Natural killer cell (primary cell): ENCODE results near the gene CCDC93. TPM values are rescaled to one million over a fixed set of nuclear protein-coding genes. Genes with fewer than 3 reads are reported as not detected.

ENCODE experiments used
- ATAC-seq, 3 donors: fragments of 150-1000 bp in 2 of 3; fragments of 200-7000 bp in 1 of 3; cut with Tn5 transposase; 1 replicate in 1 of 3; 2 replicates in 2 of 3; pipeline ENCODE4 v1.10.0; 2021; ENCODE audit warnings: mild to moderate bottlenecking in 2 of 3, moderate library complexity in 2 of 3
- DNase-seq, 2 donors: peaks; one replicate each; pipeline versions ENCODE4 v3.0.0 to v3.0.0-alpha.2; 2013 to 2021; ENCODE audit warnings: mixed read lengths in 1 of 2
- H3K27ac ChIP-seq: one replicate; pipeline ENCODE4 v1.5.1; 2013; ENCODE audit warnings: mild to moderate bottlenecking, low read length
- H3K27me3 ChIP-seq: one replicate; pipeline ENCODE4 v1.6.1; 2013; ENCODE audit warnings: low read length; ENCODE audit not compliant: control insufficient read depth, insufficient read depth
- H3K36me3 ChIP-seq: one replicate; pipeline ENCODE4 v1.6.1; 2013; ENCODE audit warnings: low read length; ENCODE audit not compliant: control insufficient read depth, insufficient read depth
- H3K4me1 ChIP-seq: one replicate; pipeline ENCODE4 v1.6.1; 2013; ENCODE audit warnings: low read length; ENCODE audit not compliant: control insufficient read depth, insufficient read depth
- H3K4me3 ChIP-seq: one replicate; pipeline ENCODE4 v1.5.1; 2013; ENCODE audit warnings: low read length
- H3K9me3 ChIP-seq: one replicate; pipeline ENCODE4 v1.6.1; 2013; ENCODE audit warnings: low read length; ENCODE audit not compliant: control insufficient read depth, insufficient read depth
- H3K27ac Mint-ChIP-seq, 2 donors: one replicate each; pipeline ENCODE4 v1.8.0; 2022; ENCODE audit warnings: mild to moderate bottlenecking in 2 of 2, mixed read lengths in 2 of 2, moderate library complexity in 1 of 2
- H3K27me3 Mint-ChIP-seq, 2 donors: one replicate each; pipeline ENCODE4 v1.8.0; 2022; ENCODE audit warnings: low read depth in 2 of 2, mixed read lengths in 2 of 2
- H3K36me3 Mint-ChIP-seq: one replicate; pipeline ENCODE4 v1.8.0; 2022; ENCODE audit warnings: mixed read lengths
- H3K4me1 Mint-ChIP-seq, 2 donors: one replicate each; pipeline ENCODE4 v1.8.0; 2022; ENCODE audit warnings: mixed read lengths in 2 of 2
- H3K4me3 Mint-ChIP-seq: one replicate; pipeline ENCODE4 v1.8.0; 2022; ENCODE audit warnings: mild to moderate bottlenecking, moderate library complexity, mixed read lengths
- H3K9me3 Mint-ChIP-seq, 2 donors: one replicate each; pipeline ENCODE4 v1.8.0; 2022; ENCODE audit warnings: mixed read lengths in 2 of 2
- WGBS: methylation state at CpG from one replicate; pipeline ENCODE4 v1.1.7; 2013; ENCODE audit warnings: missing lambda C conversion rate; ENCODE audit not compliant: insufficient coverage; 5-methylcytosine and 5-hydroxymethylcytosine counted together
- intact Hi-C: fragments of 100-400 bp; cut with micrococcal nuclease; formaldehyde crosslinking; loops from one replicate; pipeline ENCODE4 v1.14.2; 2022
- total RNA-seq, 4 donors: library from RNA; stranded (reverse); fragments of 120-200 nt in 1 of 4; gene quantifications; one replicate each; pipeline versions ENCODE4 v1.2.3 to v1.2.4, GENCODE V29; 2013 to 2022
- TF ChIP-seq, protein P1 (sequence below): fragments of 200-600 bp; IDR thresholded peaks from one replicate; pipeline ENCODE4 v1.8.0; 2022; ENCODE audit warnings: antibody characterized with exemption

CCDC93 gene
- total RNA-seq, 3 donors from 2014 or later (not counting 1 experiment from before 2014, with no cell fraction given), result 58.6 to 68.6 (median 67.4) TPM

DNA sequence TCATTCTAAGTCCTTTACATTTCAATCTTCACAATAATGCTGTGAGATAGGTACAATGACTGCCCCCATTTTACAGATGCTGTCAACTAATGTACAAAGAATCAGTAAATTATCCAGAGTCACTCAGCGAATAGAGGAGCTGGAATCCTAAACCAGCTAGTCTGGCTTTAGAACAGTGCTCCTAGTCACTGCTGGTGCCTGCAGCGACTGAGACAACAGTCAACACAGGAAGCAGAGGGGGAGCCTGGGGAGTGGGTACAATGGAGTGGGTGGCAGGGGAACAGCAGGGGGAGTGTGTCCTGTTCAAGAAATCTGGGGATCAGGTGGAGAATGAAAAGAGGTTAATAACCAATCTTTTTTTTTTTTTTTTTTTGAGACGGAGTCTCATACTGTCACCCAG is 37.3 kb downstream of the CCDC93 start:
- no peaks in the 10 kb centered on the region for H3K4me1 ChIP-seq
- Mint-ChIP-seq H3K4me3 (no peak overlapping the region), H3K27me3 (no peaks in the 10 kb centered on the region), H3K9me3 (no peaks in the 10 kb centered on the region), H3K4me1 (peaks cover 0 to 17% of the 10 kb centered on the region in 2 donors), H3K36me3 (peaks cover 31% of the 10 kb centered on the region), H3K27ac (no peak overlapping the region)
- peaks cover 70% of the 10 kb centered on the region for H3K36me3 ChIP-seq
- WGBS, result 95% methylated on average over 2 of the region's 3 CpGs
- no peak overlapping the region for H3K27ac ChIP-seq
- ATAC-seq (no peak), DNase-seq (no peak)
- TF ChIP-seq, protein P1, sequence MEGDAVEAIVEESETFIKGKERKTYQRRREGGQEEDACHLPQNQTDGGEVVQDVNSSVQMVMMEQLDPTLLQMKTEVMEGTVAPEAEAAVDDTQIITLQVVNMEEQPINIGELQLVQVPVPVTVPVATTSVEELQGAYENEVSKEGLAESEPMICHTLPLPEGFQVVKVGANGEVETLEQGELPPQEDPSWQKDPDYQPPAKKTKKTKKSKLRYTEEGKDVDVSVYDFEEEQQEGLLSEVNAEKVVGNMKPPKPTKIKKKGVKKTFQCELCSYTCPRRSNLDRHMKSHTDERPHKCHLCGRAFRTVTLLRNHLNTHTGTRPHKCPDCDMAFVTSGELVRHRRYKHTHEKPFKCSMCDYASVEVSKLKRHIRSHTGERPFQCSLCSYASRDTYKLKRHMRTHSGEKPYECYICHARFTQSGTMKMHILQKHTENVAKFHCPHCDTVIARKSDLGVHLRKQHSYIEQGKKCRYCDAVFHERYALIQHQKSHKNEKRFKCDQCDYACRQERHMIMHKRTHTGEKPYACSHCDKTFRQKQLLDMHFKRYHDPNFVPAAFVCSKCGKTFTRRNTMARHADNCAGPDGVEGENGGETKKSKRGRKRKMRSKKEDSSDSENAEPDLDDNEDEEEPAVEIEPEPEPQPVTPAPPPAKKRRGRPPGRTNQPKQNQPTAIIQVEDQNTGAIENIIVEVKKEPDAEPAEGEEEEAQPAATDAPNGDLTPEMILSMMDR, result no peak
- intact Hi-C loops, result no loop called here
- H3K4me3 ChIP-seq, result no peak overlapping the region
- H3K9me3 ChIP-seq, result no peaks in the 10 kb centered on the region
- H3K27me3 ChIP-seq, result no peaks in the 10 kb centered on the region

DNA sequence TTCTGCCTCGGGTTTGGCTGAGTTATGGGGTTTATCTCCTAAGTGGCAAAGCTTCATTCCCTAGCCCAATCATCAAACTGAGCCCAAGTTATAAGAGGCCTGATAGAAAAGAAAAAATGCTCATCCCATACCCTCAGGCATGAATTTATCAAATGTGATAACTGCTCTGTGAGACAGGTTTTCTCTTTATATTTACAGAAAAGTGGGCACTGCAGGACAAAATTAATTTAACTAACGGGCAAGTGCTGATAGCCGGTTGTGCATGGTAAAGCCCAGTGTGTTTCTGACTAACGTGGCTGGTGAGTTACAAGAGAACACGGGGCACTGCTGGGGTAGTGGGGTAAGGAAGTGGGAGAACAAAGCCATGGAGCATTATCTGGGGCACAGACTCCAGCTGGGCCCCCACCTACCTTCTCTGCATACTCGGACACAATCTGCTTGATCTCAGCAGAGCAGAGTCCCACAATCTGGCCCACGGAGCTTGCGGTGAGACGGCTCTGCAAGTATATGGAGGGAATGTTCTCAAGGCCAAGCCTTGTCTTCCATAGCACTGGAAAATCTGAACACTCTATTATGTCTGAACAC is 40.3 kb downstream of the CCDC93 start:
- peaks cover 4% of the 10 kb centered on the region in 2 donors for H3K4me1 Mint-ChIP-seq
- no peaks in the 10 kb centered on the region for H3K9me3 Mint-ChIP-seq
- DNase-seq (no peak), ATAC-seq (no peak)
- H3K27me3 Mint-ChIP-seq, result no peaks in the 10 kb centered on the region
- Histone ChIP-seq H3K36me3 (peaks cover 80% of the 10 kb centered on the region), H3K27ac (no peak overlapping the region), H3K27me3 (no peaks in the 10 kb centered on the region), H3K4me3 (no peak overlapping the region), H3K9me3 (no peaks in the 10 kb centered on the region), H3K4me1 (no peaks in the 10 kb centered on the region)
- intact Hi-C loops, result no loop called here
- peaks cover 43% of the 10 kb centered on the region for H3K36me3 Mint-ChIP-seq
- no peak overlapping the region for H3K27ac Mint-ChIP-seq
- H3K4me3 Mint-ChIP-seq, result no peak overlapping the region
- 93% methylated on average over 8 of the region's 9 CpGs for WGBS
- TF ChIP-seq, protein P1, result no peak

DNA sequence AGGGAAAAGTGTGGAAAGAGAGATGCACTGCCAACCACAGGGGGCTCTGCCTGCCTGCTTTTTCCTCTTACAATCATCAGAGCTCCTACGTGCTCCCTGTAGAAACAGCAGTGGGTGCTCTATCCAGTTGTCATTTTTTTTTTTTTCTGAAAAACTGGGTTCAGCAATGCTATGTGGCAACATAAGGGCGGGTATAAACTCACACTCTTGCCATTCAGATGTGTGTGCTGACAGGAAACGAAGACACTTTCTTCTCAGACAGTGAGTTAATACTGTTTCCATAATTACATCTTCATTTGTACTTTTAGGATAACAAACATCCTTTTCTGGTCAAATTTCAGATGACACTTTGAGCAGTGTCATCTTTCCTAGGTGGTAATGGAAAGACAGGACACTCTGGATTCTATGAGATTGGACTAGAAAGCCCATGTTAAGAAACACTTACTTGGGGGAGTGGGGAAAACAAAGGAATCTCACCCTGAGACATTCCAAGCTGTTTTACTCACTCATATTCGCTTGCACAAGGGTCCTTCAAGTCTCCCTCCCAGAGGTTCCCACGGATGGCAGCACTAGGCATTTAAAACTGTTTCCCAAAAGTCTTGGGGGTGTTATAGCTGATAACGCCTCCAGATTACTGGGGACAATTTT is 41.3 kb downstream of the CCDC93 start:
- Mint-ChIP-seq H3K4me3 (no peak overlapping the region), H3K27me3 (no peaks in the 10 kb centered on the region), H3K36me3 (peaks cover 48% of the 10 kb centered on the region), H3K9me3 (no peaks in the 10 kb centered on the region), H3K27ac (peak overlapping the region in 1 of 2 donors; percentile 15), H3K4me1 (peaks cover 4 to 9% of the 10 kb centered on the region in 2 donors)
- DNase-seq (no peak), ATAC-seq (no peak)
- intact Hi-C loops, result no loop called here
- Histone ChIP-seq H3K36me3 (peaks cover 79% of the 10 kb centered on the region), H3K27me3 (no peaks in the 10 kb centered on the region), H3K9me3 (no peaks in the 10 kb centered on the region), H3K4me1 (no peaks in the 10 kb centered on the region), H3K27ac (no peak overlapping the region), H3K4me3 (no peak overlapping the region)
- TF ChIP-seq, protein P1, result no peak
- WGBS, result over 99% methylated on average over 6 of the region's 6 CpGs

DNA sequence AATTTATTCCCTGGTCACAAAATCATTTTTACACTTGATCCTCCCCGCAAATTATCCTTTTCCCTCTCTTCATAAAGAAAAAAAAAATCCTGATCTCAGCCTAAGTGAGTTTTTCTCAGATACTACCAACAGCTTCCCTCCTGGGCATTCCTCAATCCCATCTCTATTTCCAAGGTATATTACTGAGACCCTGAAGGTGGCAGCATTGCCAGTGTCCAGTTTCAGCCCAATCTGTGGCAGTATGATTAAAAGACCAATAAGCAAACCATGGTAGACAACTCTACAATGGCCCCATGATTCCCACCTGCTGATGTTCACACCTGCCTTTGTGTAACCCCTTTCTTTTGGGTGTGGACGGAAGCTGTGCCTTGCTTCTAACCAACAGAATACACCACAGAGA is 45.1 kb downstream of the CCDC93 start:
- ATAC-seq (no peak), DNase-seq (no peak)
- Mint-ChIP-seq H3K27me3 (no peaks in the 10 kb centered on the region), H3K27ac (no peak overlapping the region), H3K4me1 (peaks cover 4 to 9% of the 10 kb centered on the region in 2 donors), H3K9me3 (no peaks in the 10 kb centered on the region), H3K4me3 (no peak overlapping the region), H3K36me3 (peaks cover 37% of the 10 kb centered on the region)
- TF ChIP-seq, protein P1, result no peak
- intact Hi-C loops, result no loop called here
- H3K9me3 ChIP-seq, result no peaks in the 10 kb centered on the region
- no peak overlapping the region for H3K27ac ChIP-seq
- no peaks in the 10 kb centered on the region for H3K27me3 ChIP-seq
- WGBS, result 93% methylated on average over 2 of the region's 2 CpGs
- peaks cover 59% of the 10 kb centered on the region for H3K36me3 ChIP-seq
- no peak overlapping the region for H3K4me3 ChIP-seq
- H3K4me1 ChIP-seq, result no peaks in the 10 kb centered on the region
